Stimulated activated CD8-positive, alpha-beta memory T cell treated with anti-CD3 and anti-CD28 coated beads, Interleukin-12 subunit alpha, Interleukin-12 subunit beta, amount 100 ng/mL, for 1 hour (primary cell): Measurements from ENCODE around the gene INKA2.

Experiments used
- DNase-seq: peaks from one replicate; pipeline ENCODE4 v3.0.0-alpha.2; 2020; ENCODE audit warnings: low read depth

The INKA2 gene

DNA sequence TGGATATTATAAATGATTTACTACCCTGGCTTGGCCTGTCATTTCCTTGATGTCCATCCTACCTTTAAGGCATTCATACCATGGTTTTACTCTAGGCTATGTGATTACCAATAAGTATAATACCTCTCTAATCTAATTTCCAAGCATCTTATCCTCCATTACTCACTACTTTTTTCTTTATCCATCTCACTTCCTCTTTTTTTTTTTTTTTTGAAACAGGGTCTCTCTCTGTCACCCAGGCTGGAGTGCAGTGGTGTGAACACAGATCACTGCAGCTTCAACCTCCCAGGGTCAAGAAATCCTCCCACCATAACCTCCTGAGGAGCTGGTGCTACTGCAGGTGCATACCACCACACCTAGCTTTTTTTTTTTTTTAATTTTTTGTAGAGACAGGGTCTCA, 39.9 kb downstream of the INKA2 start:
- no peak for DNase-seq

DNA sequence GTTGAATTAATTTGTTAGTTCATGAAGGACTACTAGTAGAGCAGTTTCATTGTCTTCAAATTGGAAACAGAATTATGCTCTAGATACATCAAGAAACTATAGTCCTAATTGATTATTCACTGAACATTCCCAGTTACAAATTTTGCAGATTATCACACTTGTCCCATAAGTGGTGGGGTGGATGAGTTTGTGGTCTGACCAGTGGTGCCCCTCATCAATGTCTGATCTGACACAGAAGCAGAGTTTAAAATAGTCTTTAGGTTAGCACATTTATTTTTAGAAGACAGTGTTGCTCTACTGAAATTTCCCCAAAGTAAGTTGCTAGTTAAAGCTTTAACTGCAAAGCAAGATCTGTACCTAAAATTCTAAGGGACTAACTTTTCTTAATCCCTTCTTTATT, 42.9 kb downstream of the INKA2 start:
- DNase-seq, result no peak

DNA sequence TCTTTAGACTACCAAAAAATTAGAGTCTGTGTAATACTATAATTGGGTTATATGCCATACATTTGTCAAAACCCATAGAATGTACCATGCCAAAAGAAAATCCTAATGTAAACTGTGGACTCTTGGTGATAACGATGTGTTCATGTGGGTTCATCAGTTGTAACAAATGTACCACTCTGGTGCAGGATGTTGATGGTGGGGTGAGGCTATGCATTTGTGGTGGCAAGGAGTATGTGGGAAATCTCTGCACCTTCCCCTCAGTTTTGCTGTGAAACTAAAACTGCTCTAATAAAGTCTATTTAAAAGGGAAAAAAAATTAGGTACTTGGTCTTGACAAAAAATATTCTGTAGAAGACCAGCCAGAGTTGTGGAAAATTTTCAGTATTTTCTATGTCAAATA, 43.4 kb downstream of the INKA2 start:
- DNase-seq, result no peak

DNA sequence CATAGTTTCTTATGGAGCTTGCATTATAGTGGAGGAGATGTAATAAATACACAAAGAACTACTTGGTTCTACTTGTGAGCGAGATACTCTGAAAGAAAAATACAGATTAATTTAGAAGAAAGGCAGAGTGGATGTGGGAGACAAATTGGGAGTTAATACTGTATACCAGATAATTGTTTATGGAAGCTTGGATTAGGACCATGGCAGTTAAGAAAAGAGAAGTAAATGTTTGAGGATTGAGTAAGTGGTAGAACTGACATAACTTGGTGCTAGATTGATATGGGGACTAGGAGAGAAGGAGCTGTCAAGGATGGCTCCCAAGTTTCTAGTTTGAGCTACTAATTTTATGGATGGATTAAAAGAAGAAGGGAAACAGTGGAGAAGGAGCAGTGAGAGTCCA, 47.3 kb downstream of the INKA2 start:
- DNase-seq, result no peak

DNA sequence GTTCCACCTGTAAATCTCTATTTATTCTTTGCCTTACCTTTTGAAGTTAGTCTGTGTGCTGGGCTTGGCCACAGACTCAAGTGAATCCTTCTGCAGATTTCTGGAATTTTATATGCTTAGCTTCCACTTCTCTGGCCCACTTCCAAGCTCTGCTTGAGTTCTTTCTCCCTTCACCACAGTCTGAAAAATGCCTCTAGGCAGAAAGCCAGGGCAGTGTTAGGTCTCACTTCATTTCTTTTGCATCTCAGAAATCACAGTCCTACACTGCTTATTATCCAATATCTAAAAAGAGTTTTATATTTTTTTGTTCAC, 48.9 kb downstream of the INKA2 start:
- no peak for DNase-seq
